Measurements from ENCODE around the gene VWA2. TPM values are rescaled to one million over a fixed set of nuclear protein-coding genes. Genes with fewer than 3 reads are reported as not detected.

Gene VWA2
- polyA plus RNA-seq, 1 donor from 2014 or later, result not detected

GRCh38 chr10:114304017-114304570, 65.0 kb downstream of the VWA2 start:
- H3K9ac ChIP-seq (ENCODE audit: low read length), result peak overlapping the region; percentile 63
- TF ChIP-seq RAD21 (conservative IDR thresholded peaks at IDR 0.05), result peak; percentile 84
- peak; percentile 43 for TF ChIP-seq MXI1 (conservative IDR thresholded peaks at IDR 0.05; ENCODE audit: poor library complexity, severe bottlenecking)
- TF ChIP-seq TAF1 (IDR thresholded peaks at IDR 0.05; ENCODE audit: low read depth), result no peak
- TF ChIP-seq CTCF (IDR thresholded peaks at IDR 0.05; ENCODE audit: poor library complexity, severe bottlenecking), result peak; percentile 85
- no peak for TF ChIP-seq EZH2 (IDR thresholded peaks at IDR 0.05; ENCODE audit: borderline replicate concordance, insufficient read depth, low read length, poor library complexity, severe bottlenecking)
- TF ChIP-seq SMC3 (conservative IDR thresholded peaks at IDR 0.05; ENCODE audit: poor library complexity), result peak; percentile 87
- TF ChIP-seq REST (IDR thresholded peaks at IDR 0.05; ENCODE audit: borderline replicate concordance), result no peak
- TF ChIP-seq EP300 (conservative IDR thresholded peaks at IDR 0.05; ENCODE audit: poor library complexity, severe bottlenecking), result no peak
- no peaks in the 10 kb centered on the region for H3K79me2 ChIP-seq (replicated peaks; ENCODE audit: insufficient read depth, low read length)
- no peaks in the 10 kb centered on the region for H3K36me3 ChIP-seq (ENCODE audit: insufficient read depth, low read length)
- no peaks in the 10 kb centered on the region for H3K9me3 ChIP-seq (ENCODE audit: low read length)
- H3K27ac ChIP-seq (ENCODE audit: low read length), result peak overlapping the region; percentile 56
- peak overlapping the region; percentile 94 for H3K4me2 ChIP-seq (ENCODE audit: low read length)
- peak overlapping the region; percentile 3 for H2AFZ ChIP-seq (ENCODE audit: low read depth, low read length)
- peaks cover 4% of the 10 kb centered on the region for H3F3A ChIP-seq (ENCODE audit: insufficient read depth, low read length, poor library complexity, severe bottlenecking)
- no peaks in the 10 kb centered on the region for H4K20me1 ChIP-seq (ENCODE audit: insufficient read depth)
- no peaks in the 10 kb centered on the region for H3K27me3 ChIP-seq (ENCODE audit: insufficient read depth, low read depth, low read length)
- H3K9me2 ChIP-seq (ENCODE audit: insufficient read depth, low read length), result no peaks in the 10 kb centered on the region
- H3K4me3 ChIP-seq (ENCODE audit: low read length), result peak overlapping the region; percentile 76

GRCh38 chr10:114304571-114305421, 65.7 kb downstream of the VWA2 start:
- no peak for TF ChIP-seq SMC3 (conservative IDR thresholded peaks at IDR 0.05; ENCODE audit: poor library complexity)
- no peak for TF ChIP-seq RAD21 (conservative IDR thresholded peaks at IDR 0.05)
- TF ChIP-seq EP300 (conservative IDR thresholded peaks at IDR 0.05; ENCODE audit: poor library complexity, severe bottlenecking), result peak; percentile 31
- TF ChIP-seq EZH2 (IDR thresholded peaks at IDR 0.05; ENCODE audit: borderline replicate concordance, insufficient read depth, low read length, poor library complexity, severe bottlenecking), result no peak
- peak; percentile 63 for TF ChIP-seq CTCF (IDR thresholded peaks at IDR 0.05; ENCODE audit: poor library complexity, severe bottlenecking)
- no peak for TF ChIP-seq REST (IDR thresholded peaks at IDR 0.05; ENCODE audit: borderline replicate concordance)
- TF ChIP-seq POLR2AphosphoS5 (IDR thresholded peaks at IDR 0.05), result peak; percentile 56
- no peak for TF ChIP-seq MXI1 (conservative IDR thresholded peaks at IDR 0.05; ENCODE audit: poor library complexity, severe bottlenecking)
- TF ChIP-seq TAF1 (IDR thresholded peaks at IDR 0.05; ENCODE audit: low read depth), result no peak
- Histone ChIP-seq H3K4me2 (ENCODE audit: low read length) (peak overlapping the region; percentile 94), H3K9me3 (ENCODE audit: low read length) (no peaks in the 10 kb centered on the region), H3K4me3 (ENCODE audit: low read length) (peak overlapping the region; percentile 76), H3K27me3 (ENCODE audit: insufficient read depth, low read depth, low read length) (no peaks in the 10 kb centered on the region), H3F3A (ENCODE audit: insufficient read depth, low read length, poor library complexity, severe bottlenecking) (peaks cover 4% of the 10 kb centered on the region), H4K20me1 (ENCODE audit: insufficient read depth) (no peaks in the 10 kb centered on the region), H3K9me2 (ENCODE audit: insufficient read depth, low read length) (no peaks in the 10 kb centered on the region), H2AFZ (ENCODE audit: low read depth, low read length) (peak overlapping the region; percentile 88), H3K27ac (ENCODE audit: low read length) (peak overlapping the region; percentile 56), H3K9ac (ENCODE audit: low read length) (peak overlapping the region; percentile 63), H3K79me2 (replicated peaks; ENCODE audit: insufficient read depth, low read length) (no peaks in the 10 kb centered on the region), H3K36me3 (ENCODE audit: insufficient read depth, low read length) (no peaks in the 10 kb centered on the region)

Measured in neural cell (in vitro differentiated cells).